DMS153 (cell line): ENCODE measurements around the gene GPC6.

Source experiments
- DNase-seq: peaks from one replicate; lab custom pipeline; 2025; lab: John Stamatoyannopoulos, UW

GPC6 gene

DNA sequence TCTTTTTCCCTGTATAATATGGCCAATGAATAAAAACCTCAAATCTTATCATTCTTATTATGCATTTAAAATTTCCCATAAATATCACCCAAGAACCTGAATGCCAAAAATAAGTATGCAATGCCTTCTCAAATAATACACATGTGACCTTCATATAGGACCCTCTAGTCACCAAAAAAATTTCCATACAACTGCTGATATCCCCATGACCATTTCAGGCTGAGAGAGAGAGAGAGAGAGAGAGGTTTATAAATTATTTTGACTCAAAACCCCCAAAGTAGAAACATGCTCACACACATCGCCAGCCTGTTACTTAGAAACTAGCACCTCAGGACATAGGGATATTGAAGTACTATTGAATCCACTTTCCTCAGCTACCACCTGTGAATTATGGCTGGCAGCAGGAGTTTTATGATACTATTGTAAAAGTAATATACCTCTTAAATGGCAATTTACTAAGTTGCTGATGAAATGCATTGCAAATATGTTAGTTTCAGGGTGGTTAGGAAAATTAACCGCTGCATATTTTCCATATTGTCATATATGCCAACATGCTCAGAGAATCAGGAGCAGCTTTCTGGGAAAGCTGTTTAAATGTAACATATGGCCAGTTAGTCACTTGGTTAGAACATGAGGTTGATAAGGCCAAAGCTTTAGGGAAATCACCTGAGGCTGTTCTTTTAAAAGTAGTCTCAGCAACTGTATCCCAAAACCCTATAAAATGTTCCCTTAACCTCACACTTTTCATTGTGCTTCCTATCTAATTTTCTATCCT is 1022.0 kb downstream of the GPC6 start:
- no peak for DNase-seq

DNA sequence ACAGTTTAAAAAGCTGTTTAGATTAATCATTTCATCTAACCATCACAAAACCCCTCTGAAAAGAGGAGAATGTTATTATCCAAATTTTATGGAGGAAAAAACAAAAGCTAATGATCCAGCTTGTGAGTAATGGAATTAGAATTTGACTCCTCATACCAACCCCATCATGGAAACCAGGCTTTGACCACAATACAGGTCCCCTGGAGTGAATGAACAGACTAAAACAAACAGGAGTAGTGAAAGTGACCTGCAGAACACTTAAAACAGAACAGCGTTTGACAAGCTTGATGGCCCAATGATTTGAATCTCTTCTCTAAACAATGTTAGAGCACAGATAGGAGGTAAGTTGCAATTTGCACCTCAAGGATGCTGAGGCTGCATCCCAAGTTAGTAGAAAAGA is 1022.9 kb downstream of the GPC6 start:
- no peak for DNase-seq

DNA sequence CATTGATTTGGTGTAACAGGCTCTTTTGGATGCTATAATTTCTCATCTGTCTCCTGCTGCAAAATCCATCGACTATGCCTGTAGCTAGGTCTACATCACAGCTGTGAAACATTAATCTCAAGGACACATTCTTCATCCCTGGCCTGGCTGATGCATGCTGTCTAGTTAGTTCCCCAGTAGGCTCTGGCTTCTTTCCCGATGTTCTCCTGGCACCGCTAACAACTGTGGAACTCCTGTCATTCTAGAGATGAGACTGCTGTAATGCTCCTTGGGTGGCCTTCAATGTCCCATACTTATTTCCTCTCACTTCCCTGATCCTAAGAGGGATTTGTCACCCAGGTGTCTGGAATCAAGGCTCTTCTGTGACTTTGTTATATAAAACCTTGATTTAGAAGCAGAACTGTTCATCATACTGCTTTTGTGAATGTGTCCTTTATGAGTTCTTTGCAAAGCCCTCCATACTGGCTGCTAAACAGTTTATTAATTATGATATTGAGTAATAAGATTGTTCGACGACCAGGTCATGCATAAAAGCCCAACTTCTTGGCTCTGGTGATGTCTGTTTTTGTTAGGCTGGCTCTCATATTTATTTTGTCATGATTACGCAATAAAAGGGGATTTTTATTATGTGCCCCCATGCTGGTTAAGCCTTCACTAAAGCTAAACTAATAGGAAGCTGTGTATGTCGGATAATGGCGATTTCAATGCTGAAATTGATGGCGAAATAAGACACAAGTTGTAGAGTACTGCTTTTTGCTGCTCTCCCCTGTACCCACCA is 1025.4 kb downstream of the GPC6 start:
- DNase-seq = no peak

DNA sequence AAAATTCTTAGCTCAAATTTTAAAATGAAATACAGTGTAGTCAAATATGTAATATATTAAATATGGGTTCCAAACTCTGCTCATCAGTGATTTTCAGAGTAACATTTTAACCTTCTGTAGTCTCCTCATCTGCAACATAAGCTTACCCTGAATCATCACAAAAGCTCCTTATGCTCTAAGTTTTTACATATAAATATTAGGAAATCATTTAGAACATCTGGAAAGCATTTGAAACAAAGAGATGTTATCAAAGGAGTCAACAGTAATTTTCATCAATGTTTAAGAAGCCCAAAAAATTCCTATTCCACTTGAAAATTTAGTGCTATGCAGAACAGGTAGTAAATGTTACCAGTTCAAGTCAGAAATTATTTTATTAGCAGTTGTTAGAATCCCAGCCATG is 1028.1 kb downstream of the GPC6 start:
- DNase-seq = no peak

GRCh38 chr13:94256721-94257120 is 1030.1 kb downstream of the GPC6 start:
- DNase-seq = no peak

GRCh38 chr13:94259984-94260383 is 1033.4 kb downstream of the GPC6 start:
- no peak for DNase-seq

DNA sequence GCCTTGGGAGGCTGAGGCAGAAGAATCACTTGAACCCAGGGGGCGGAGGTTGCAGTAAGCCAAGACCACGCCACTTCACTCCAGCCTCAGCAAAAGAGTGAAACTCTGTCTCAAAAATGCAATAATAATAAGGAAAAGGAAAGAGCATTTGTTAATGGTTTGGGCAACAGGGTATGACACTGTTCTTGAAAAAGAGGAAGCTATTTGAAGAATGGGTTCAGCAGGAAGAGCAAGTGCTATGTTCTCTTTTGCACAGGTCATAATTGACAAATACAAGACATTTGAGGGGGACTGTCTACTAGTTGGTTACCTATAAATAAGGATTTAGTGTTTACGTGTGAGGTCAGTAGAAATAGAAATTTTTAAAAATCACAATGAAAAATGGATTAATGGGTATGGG is 1034.6 kb downstream of the GPC6 start:
- no peak for DNase-seq

GRCh38 chr13:94263038-94263437 is 1036.4 kb downstream of the GPC6 start:
- peak; percentile 17 for DNase-seq

GRCh38 chr13:94267581-94268366 is 1041.2 kb downstream of the GPC6 start:
- no peak for DNase-seq

GRCh38 chr13:94268661-94269060 is 1042.1 kb downstream of the GPC6 start:
- DNase-seq = no peak

DNA sequence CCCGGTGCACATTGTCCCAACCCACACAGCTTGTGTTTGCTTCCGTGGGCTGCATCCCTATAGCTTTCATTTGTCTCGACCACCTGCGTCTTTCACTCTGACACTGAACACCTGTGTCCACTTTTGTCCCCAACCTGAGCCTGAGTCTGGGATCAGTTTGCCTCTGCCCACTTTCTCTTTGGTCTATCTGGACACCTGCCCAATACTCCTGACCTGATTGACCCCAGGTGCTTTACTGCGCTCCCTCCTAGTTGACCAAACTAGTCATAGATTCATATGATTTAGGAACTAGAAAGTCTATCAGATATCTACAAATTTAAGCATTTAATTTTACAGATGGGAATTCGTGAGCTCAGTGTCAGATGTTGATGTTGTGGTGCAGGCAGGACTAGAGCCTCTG is 1043.0 kb downstream of the GPC6 start:
- no peak for DNase-seq

DNA sequence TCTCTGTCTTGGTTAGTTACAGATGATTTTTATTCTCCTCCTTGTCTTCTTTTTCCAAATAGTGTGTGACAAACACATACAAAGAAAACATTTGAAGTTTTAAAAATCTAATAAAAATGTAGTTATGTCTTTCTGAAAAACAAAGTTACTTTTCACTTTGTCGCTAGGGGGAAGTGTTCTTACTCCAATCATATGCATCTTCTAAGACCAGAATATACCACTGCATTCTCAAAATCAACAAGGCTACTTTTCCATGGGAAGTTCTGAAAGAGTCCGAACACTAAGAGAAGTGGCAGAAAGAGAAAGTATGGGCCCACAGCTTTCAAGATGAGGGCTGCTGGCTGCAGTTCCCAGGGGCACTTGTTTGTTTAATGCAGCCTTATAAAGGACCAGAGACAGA is 1043.9 kb downstream of the GPC6 start:
- no peak for DNase-seq

DNA sequence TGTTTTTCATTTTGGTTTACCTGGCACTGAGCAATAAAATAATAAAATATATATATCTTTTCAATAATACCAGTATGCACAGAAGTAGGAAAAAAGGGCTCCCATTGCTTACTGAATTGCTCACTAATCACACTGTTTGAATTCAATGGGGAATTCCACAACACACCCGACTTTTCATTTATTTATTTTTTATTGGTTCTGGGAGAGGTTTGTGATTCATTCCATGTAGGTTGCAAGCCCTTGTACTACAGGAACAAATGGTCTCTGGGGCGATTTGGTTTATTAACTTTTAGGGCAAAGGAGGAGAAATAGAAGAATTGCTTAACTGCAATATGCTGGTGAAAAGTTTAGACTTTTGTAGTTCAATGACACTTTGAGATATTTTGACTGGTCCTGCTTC is 1045.4 kb downstream of the GPC6 start:
- no peak for DNase-seq

GRCh38 chr13:94280349-94280748 is 1053.7 kb downstream of the GPC6 start:
- no peak for DNase-seq

DNA sequence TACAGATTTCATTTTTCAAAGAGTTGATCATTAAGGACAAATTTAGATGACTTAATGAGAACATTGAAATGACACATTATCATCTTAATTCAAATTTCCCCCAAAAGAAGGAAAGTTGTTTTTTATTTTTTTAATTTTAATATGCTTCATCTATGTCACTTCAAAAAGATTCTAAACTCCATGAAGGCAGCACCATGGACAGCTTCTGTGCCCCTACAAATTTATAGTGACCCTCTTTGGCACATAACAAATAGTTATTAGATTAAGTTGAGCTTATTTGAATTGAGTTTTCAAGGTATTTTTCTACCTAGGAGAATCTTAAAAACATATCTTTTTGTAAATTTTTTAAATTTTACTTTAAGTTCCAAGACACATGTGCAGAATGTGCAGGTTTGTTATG is 1054.2 kb downstream of the GPC6 start:
- no peak for DNase-seq

DNA sequence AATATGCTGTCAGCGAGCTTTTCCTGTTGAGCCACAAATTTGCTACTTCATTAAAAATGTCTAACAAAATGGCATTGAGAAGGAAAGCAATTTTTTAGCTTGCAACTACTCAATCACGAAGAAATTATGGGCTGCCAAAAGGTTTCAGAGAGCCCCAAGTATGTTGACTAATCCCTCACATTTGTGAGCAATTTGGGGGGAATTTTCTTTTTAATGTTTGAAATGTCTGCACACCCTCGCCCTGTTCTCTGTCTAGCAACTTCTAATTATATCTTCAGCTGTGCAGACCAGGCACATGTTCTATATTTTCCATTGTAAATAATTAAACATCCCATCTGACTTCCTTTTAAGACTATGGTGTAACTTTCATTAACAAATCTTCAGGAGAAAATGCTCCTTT is 1060.0 kb downstream of the GPC6 start:
- DNase-seq = no peak

DNA sequence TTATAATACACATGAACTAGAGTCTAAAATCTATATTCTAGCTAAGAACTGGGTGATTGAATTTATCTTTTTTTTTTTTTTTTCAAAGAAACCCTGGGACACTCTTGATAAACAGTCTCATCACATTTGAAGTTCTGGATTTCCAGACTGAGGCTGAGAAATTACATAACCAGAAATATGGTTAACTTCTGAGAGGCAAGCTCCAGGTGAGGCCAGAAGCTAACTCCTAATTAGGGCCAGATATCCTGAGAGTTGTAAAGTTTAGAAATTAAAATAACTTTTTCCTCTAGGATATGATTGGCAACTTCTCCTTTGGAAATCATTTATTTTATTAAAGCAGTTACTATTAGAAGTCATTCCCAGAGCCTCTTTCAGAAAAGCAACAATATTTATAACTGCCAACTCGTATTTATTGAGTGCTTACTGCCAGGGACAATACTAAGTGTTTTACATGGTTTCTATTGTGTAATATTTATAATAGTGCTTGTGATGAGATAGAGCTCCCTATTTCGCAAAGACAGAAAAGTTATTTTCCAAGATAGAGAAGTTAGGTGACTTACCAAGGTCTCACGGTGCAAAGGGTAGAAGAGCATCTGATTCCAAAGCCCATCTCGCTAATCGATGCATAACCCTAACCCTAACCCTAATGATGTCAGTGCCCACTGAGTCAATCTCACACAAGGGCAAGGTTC is 1065.2 kb downstream of the GPC6 start:
- no peak for DNase-seq

DNA sequence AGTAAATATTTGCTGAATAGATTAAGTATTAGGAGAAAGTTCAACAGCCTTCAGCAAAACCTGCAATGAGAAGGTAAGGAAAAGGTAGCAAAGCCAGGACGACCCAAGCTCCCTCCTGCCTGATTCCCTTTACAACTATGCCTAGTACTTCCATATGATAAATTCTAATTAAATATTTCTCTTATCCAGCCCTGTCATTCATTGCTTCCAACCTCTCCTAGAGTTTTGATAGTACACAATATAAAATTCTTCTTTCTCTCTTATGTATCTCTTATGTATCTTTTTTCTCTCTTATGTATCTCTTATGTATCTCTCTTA is 1065.7 kb downstream of the GPC6 start:
- DNase-seq = no peak

GRCh38 chr13:94296471-94296870 is 1069.9 kb downstream of the GPC6 start:
- DNase-seq = no peak

GRCh38 chr13:94298346-94298745 is 1071.7 kb downstream of the GPC6 start:
- peak; percentile 64 for DNase-seq

GRCh38 chr13:94300401-94300800 is 1073.8 kb downstream of the GPC6 start:
- DNase-seq = no peak

- DNase-seq = no peak
Observed at GRCh38 chr13:94301487-94301886, 1074.9 kb downstream of the GPC6 start.
